ENCODE measurements around the gene ST14.
"Not testable (repeated sequence)": the region's sequence is repeated elsewhere in the genome, so short reads cannot be mapped to it uniquely, and the experiment has no call there.

- not testable (repeated sequence) for TF ChIP-seq CTCF (conservative IDR thresholded peaks at IDR 0.05 in 1 of 2, IDR thresholded peaks at IDR 0.05 in 1 of 2; ENCODE audit: low read depth in 1 of 2, low read length in 2 of 2); EZH2 (IDR thresholded peaks at IDR 0.05; ENCODE audit: low read length, missing control alignments)
Observed at GRCh38 chr11:130193551-130193950, 34.0 kb downstream of the ST14 start.

Measured in fibroblast of lung (primary cell).